GM11168 (cell line): ENCODE results near the gene DLK1.

Source experiments
- in situ Hi-C: fragments of 300-500 bp; cut with MboI; formaldehyde crosslinking; loops from one replicate; pipeline ENCODE4 v1.12.0; 2022; ENCODE audit warnings: low sequenced_read_pairs; ENCODE audit not compliant: unreplicated experiment

Gene DLK1

GRCh38 chr14:100692859-100693558, 33.7 kb upstream of the DLK1 start:
- in situ Hi-C loops = no loop called here

GRCh38 chr14:100693877-100694578, 32.7 kb upstream of the DLK1 start:
- in situ Hi-C loops = no loop called here

GRCh38 chr14:100694579-100695422, 31.9 kb upstream of the DLK1 start:
- in situ Hi-C loops = no loop called here

GRCh38 chr14:100695423-100695738, 31.3 kb upstream of the DLK1 start:
- in situ Hi-C loops = no loop called here

- in situ Hi-C loops = no loop called here
Measured at GRCh38 chr14:100696008-100696407, 30.7 kb upstream of the DLK1 start.

- in situ Hi-C loops = no loop called here
Measured at GRCh38 chr14:100696590-100696989, 30.1 kb upstream of the DLK1 start.

GRCh38 chr14:100698066-100698465, 28.6 kb upstream of the DLK1 start:
- in situ Hi-C loops = no loop called here

- in situ Hi-C loops = no loop called here
Measured at GRCh38 chr14:100698666-100699448, 27.8 kb upstream of the DLK1 start.

GRCh38 chr14:100701314-100701713, 25.4 kb upstream of the DLK1 start:
- in situ Hi-C loops = no loop called here

GRCh38 chr14:100702590-100702989, 24.1 kb upstream of the DLK1 start:
- in situ Hi-C loops = no loop called here

- in situ Hi-C loops = no loop called here
Measured at GRCh38 chr14:100703386-100704220, 23.1 kb upstream of the DLK1 start.

GRCh38 chr14:100706200-100706599, 20.5 kb upstream of the DLK1 start:
- in situ Hi-C loops = no loop called here

- in situ Hi-C loops = no loop called here
Measured at GRCh38 chr14:100706860-100707259, 19.8 kb upstream of the DLK1 start.

- in situ Hi-C loops = no loop called here
Measured at GRCh38 chr14:100708425-100709288, 18.0 kb upstream of the DLK1 start.

GRCh38 chr14:100709289-100710284, 17.1 kb upstream of the DLK1 start:
- in situ Hi-C loops = no loop called here

- in situ Hi-C loops = no loop called here
Measured at GRCh38 chr14:100710391-100710790, 16.3 kb upstream of the DLK1 start.

- in situ Hi-C loops = no loop called here
Measured at GRCh38 chr14:100710826-100711462, 15.7 kb upstream of the DLK1 start.
